Type B pancreatic cell (in vitro differentiated cells): ENCODE results near the gene INF2. TPM values are rescaled to one million over a fixed set of nuclear protein-coding genes. Genes with fewer than 3 reads are reported as not detected.
"Not testable (repeated sequence)": the region's sequence is repeated elsewhere in the genome, so short reads cannot be mapped to it uniquely, and the experiment has no call there.

Source experiments
- DNase-seq: peaks from one replicate; pipeline ENCODE4 v3.0.0; 2021; ENCODE audit warnings: mixed read lengths; ENCODE audit not compliant: unreplicated experiment; ENCODE audit errors: extremely low spot score
- H3K27ac Mint-ChIP-seq: 2 replicates; pipeline ENCODE4 v1.8.0; 2021; ENCODE audit warnings: mild to moderate bottlenecking, mixed read lengths
- H3K27me3 Mint-ChIP-seq: 2 replicates; pipeline ENCODE4 v1.8.0; 2021; ENCODE audit warnings: mixed read lengths
- H3K36me3 Mint-ChIP-seq: 2 replicates; pipeline ENCODE4 v1.8.0; 2021; ENCODE audit warnings: mixed read lengths
- H3K4me1 Mint-ChIP-seq: one replicate; pipeline ENCODE4 v1.8.0; 2021; ENCODE audit warnings: mixed read lengths; ENCODE audit not compliant: unreplicated experiment
- H3K4me3 Mint-ChIP-seq: 2 replicates; pipeline ENCODE4 v1.8.0; 2021; ENCODE audit warnings: mild to moderate bottlenecking, mixed read lengths
- H3K9me3 Mint-ChIP-seq: 2 replicates; pipeline ENCODE4 v1.8.0; 2021; ENCODE audit warnings: mixed read lengths
- CTCF ChIP-seq: fragments of 200-600 bp; sonication (generic); conservative IDR thresholded peaks from 2 replicates; pipeline ENCODE4 v1.5.0; 2021; ENCODE audit warnings: antibody characterized with exemption, mild to moderate bottlenecking
- total RNA-seq: library from RNA; stranded (reverse); gene quantifications from 2 replicates; pipeline ENCODE4 v1.2.1, GENCODE V29; 2021; ENCODE audit warnings: low replicate concordance

Gene INF2
- total RNA-seq, 1 donor from 2014 or later: 45.6 TPM

DNA sequence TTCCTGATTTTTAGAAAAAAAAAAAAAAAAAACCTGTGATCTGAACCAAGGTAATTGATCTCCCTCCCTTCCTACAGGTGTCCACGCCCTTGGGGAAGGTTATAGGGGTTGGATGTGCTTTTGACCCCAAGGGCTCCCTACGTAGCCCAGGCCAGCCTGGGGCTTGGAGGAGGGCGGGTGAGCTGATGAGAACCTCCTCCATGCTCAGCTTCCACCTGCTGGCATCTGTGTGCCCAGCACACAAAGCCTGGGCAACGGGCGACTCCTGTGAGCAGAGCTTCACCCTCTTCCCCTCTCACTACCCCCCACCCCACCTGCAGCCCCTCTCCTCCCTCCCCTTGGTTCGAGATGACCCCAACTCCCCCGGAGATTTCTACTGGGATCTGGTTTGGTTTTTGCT, 25.3 kb upstream of the INF2 start:
- no peak for TF ChIP-seq CTCF
- H3K4me3 Mint-ChIP-seq: no peak overlapping the region
- no peak for DNase-seq
- H3K27ac Mint-ChIP-seq: no peak overlapping the region
- no peaks in the 10 kb centered on the region for H3K27me3 Mint-ChIP-seq
- H3K4me1 Mint-ChIP-seq: peaks cover 14% of the 10 kb centered on the region
- no peaks in the 10 kb centered on the region for H3K36me3 Mint-ChIP-seq
- H3K9me3 Mint-ChIP-seq: no peaks in the 10 kb centered on the region

- Mint-ChIP-seq H3K27ac (no peak overlapping the region), H3K4me1 (peaks cover 14% of the 10 kb centered on the region), H3K27me3 (no peaks in the 10 kb centered on the region), H3K4me3 (no peak overlapping the region), H3K36me3 (no peaks in the 10 kb centered on the region), H3K9me3 (no peaks in the 10 kb centered on the region)
- no peak for DNase-seq
- TF ChIP-seq CTCF: no peak
Measured at GRCh38 chr14:104664588-104664987, 24.8 kb upstream of the INF2 start.

DNA sequence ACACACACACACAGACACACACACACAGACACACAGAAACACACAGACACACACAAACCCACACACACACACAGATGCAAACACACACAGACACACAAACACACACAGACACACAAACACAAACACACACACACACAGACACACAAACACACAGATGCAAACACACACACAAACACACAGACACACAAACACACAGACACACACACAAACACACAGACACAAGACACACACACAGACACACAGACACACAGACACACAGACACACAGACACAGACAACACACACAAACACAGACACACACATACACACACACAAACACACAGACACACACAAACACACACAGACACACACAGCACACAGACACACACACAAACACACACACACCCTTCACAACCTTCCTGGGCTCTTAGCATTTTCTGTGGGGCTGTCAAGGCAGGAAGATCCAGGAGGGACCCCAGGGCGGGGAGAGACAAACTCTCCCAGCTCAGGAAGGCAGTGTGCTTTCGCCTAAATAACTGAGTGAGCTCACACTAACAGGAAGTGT, 24.2 kb upstream of the INF2 start:
- Mint-ChIP-seq H3K4me1 (peaks cover 14% of the 10 kb centered on the region), H3K27ac (peak overlapping the region; percentile 76), H3K4me3 (no peak overlapping the region), H3K9me3 (no peaks in the 10 kb centered on the region), H3K36me3 (no peaks in the 10 kb centered on the region), H3K27me3 (no peaks in the 10 kb centered on the region)
- no peak for DNase-seq
- TF ChIP-seq CTCF: no peak

- H3K27me3 Mint-ChIP-seq: no peaks in the 10 kb centered on the region
- peak; percentile 56 for TF ChIP-seq CTCF
- H3K27ac Mint-ChIP-seq: peak overlapping the region; percentile 76
- DNase-seq: no peak
- no peak overlapping the region for H3K4me3 Mint-ChIP-seq
- peaks cover 14% of the 10 kb centered on the region for H3K4me1 Mint-ChIP-seq
- H3K36me3 Mint-ChIP-seq: no peaks in the 10 kb centered on the region
- H3K9me3 Mint-ChIP-seq: no peaks in the 10 kb centered on the region
Measured at GRCh38 chr14:104665657-104666522, 23.5 kb upstream of the INF2 start.

- not testable (repeated sequence) for H3K36me3 Mint-ChIP-seq, DNase-seq, H3K4me3 Mint-ChIP-seq, H3K9me3 Mint-ChIP-seq, H3K27ac Mint-ChIP-seq, H3K27me3 Mint-ChIP-seq
- peaks cover 14% of the 10 kb centered on the region for H3K4me1 Mint-ChIP-seq
Measured at GRCh38 chr14:104666523-104666895, 22.9 kb upstream of the INF2 start.

DNA sequence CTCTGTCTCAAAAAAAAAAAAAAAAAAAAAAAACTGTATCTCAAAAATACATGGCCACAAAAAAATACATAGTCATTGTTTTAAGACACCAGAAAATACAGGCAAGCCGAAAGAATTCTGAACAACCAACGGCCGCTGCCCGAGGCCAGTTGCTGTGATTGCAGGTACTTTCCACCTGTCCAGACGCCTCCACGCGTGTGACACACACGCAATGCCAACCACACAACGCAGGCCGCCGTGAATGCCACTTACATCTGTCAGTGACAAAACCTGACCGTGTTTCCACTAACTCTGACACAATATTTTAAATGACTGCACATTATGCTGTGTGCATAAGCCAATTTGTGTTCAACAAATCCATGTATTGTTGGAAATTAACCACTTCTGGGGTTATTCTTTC, 22.4 kb upstream of the INF2 start:
- Mint-ChIP-seq H3K4me1 (peaks cover 14% of the 10 kb centered on the region), H3K27me3 (no peaks in the 10 kb centered on the region), H3K9me3 (no peaks in the 10 kb centered on the region), H3K4me3 (no peak overlapping the region), H3K36me3 (no peaks in the 10 kb centered on the region), H3K27ac (no peak overlapping the region)
- DNase-seq: no peak
- no peak for TF ChIP-seq CTCF
